ENCODE data around the gene SORL1-AS1.

SORL1-AS1 gene

DNA sequence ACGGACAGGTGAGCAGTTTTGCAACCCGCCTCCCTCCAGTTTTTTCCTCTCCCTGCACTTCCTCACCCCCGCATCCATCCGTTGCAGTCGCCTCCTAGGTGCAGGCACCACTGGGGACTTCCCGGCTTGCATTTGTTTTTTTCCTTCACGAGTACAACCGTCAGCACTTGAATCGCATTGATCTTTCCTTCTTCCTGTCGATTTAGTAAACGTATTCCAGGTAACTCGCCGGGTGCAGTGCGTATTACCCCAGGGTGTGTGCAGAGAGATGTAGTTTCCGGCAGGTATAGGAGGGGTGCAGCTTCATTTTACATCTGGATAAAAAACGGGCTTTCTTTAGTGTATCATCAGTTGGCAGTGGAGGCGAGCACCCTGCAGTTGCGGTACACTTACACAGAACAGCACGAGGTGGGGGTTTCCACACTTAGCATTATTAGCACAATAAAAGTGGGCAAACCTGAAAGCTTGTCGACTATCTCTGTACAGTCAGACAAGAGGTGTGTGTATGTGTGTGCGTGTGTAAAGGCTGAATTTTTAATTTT, at the start of gene SORL1-AS1:
TSS of gene SORL1-AS1 (minus strand) at position 359 of the 542 bp plus-strand sequence.
- H3K9ac ChIP-seq (ENCODE audit: low read length), result peak within 1 kb of the TSS; percentile 57
- peak within 1 kb of the TSS; percentile 62 to 77 for H3K4me3 ChIP-seq (ENCODE audit: insufficient read depth in 1 of 2, low read depth in 1 of 2, low read length in 2 of 2)
- H3K79me1 ChIP-seq (replicated peaks; ENCODE audit: low read length, poor library complexity, severe bottlenecking), result no peaks in the 10 kb centered on the region
- peak within 1 kb of the TSS in 1 of 2 experiments; percentile 84 for H2BK12ac ChIP-seq (ENCODE audit: low read length in 2 of 2)
- peaks cover 42 to 60% of the 10 kb centered on the region in 2 experiments for H3K27me3 ChIP-seq (ENCODE audit: control insufficient read depth in 1 of 2, insufficient read depth in 1 of 2, low read length in 2 of 2)
- peaks cover 11% of the 10 kb centered on the region for H3K4me1 ChIP-seq (ENCODE audit: control insufficient read depth, insufficient read depth, low read depth, low read length)
- H3K36me3 ChIP-seq (ENCODE audit: control insufficient read depth in 1 of 2, insufficient read depth in 2 of 2, low read depth in 1 of 2, low read length in 2 of 2), result no peaks in the 10 kb centered on the region
- peak within 1 kb of the TSS; percentile 4 for H2BK5ac ChIP-seq (ENCODE audit: low read depth, low read length, poor library complexity, severe bottlenecking)
- H2AFZ ChIP-seq (ENCODE audit: low read depth, low read length), result peak within 1 kb of the TSS; percentile 93
- WGBS, result 3% methylated on average over 19 of the region's 21 CpGs
- peak within 1 kb of the TSS; percentile 63 for H2BK15ac ChIP-seq (ENCODE audit: low read depth, poor library complexity, severe bottlenecking)
- H4K8ac ChIP-seq (ENCODE audit: low read length), result peak within 1 kb of the TSS; percentile 77
- H2BK120ac ChIP-seq (ENCODE audit: low read depth, low read length), result peak within 1 kb of the TSS; percentile 52
- no peak within 1 kb of the TSS for H3K27ac ChIP-seq (ENCODE audit: low read length, poor library complexity, severe bottlenecking)
- H3K9me3 ChIP-seq (ENCODE audit: control insufficient read depth, low read length), result no peaks in the 10 kb centered on the region
- H3K4ac ChIP-seq (ENCODE audit: low read depth in 1 of 2, low read length in 2 of 2), result peak within 1 kb of the TSS; percentile 8 to 28
- DNase-seq, result peak; percentile 26
- no peak within 1 kb of the TSS for H2AK5ac ChIP-seq (ENCODE audit: low read length, severe bottlenecking)
- H3K23ac ChIP-seq (ENCODE audit: low read length in 2 of 2), result peak within 1 kb of the TSS in 1 of 2 experiments; percentile 95
- peak within 1 kb of the TSS; percentile 87 for H4K91ac ChIP-seq (ENCODE audit: low read length)
- H3K18ac ChIP-seq (ENCODE audit: low read depth in 1 of 2, low read length in 2 of 2), result peak within 1 kb of the TSS; percentile 16 to 95
- peak within 1 kb of the TSS; percentile 87 for H3K4me2 ChIP-seq (ENCODE audit: low read length, poor library complexity, severe bottlenecking)
- peak within 1 kb of the TSS in 1 of 2 experiments; percentile 90 for H3K14ac ChIP-seq (ENCODE audit: low read length in 2 of 2)

GRCh38 chr11:121500717-121501116, 48.0 kb upstream of the SORL1-AS1 start:
- H2AFZ ChIP-seq (ENCODE audit: low read depth, low read length), result no peak overlapping the region
- no peak overlapping the region for H3K27ac ChIP-seq (ENCODE audit: low read length, poor library complexity, severe bottlenecking)
- no peak overlapping the region for H2AK5ac ChIP-seq (ENCODE audit: low read length, severe bottlenecking)
- no peaks in the 10 kb centered on the region for H3K4me1 ChIP-seq (ENCODE audit: control insufficient read depth, insufficient read depth, low read depth, low read length)
- no peak overlapping the region for H3K4me2 ChIP-seq (ENCODE audit: low read length, poor library complexity, severe bottlenecking)
- H3K79me1 ChIP-seq (replicated peaks; ENCODE audit: low read length, poor library complexity, severe bottlenecking), result no peaks in the 10 kb centered on the region
- H3K4me3 ChIP-seq (ENCODE audit: insufficient read depth in 1 of 2, low read depth in 1 of 2, low read length in 2 of 2), result no peak overlapping the region
- H3K4ac ChIP-seq (ENCODE audit: low read depth in 1 of 2, low read length in 2 of 2), result no peak overlapping the region
- H3K18ac ChIP-seq (ENCODE audit: low read depth in 1 of 2, low read length in 2 of 2), result no peak overlapping the region
- H2BK15ac ChIP-seq (ENCODE audit: low read depth, poor library complexity, severe bottlenecking), result no peak overlapping the region
- H2BK12ac ChIP-seq (ENCODE audit: low read length in 2 of 2), result no peak overlapping the region
- no peak for DNase-seq
- no peak overlapping the region for H4K91ac ChIP-seq (ENCODE audit: low read length)
- no peak overlapping the region for H3K23ac ChIP-seq (ENCODE audit: low read length in 2 of 2)
- H3K27me3 ChIP-seq (ENCODE audit: control insufficient read depth in 1 of 2, insufficient read depth in 1 of 2, low read length in 2 of 2), result peaks cover 4 to 8% of the 10 kb centered on the region in 2 experiments
- H4K8ac ChIP-seq (ENCODE audit: low read length), result no peak overlapping the region
- H3K9ac ChIP-seq (ENCODE audit: low read length), result no peak overlapping the region
- H2BK120ac ChIP-seq (ENCODE audit: low read depth, low read length), result no peak overlapping the region
- H3K14ac ChIP-seq (ENCODE audit: low read length in 2 of 2), result no peak overlapping the region
- H3K36me3 ChIP-seq (ENCODE audit: control insufficient read depth in 1 of 2, insufficient read depth in 2 of 2, low read depth in 1 of 2, low read length in 2 of 2), result no peaks in the 10 kb centered on the region
- no CpG with 5 or more reads among the region's 1 CpG for WGBS
- peaks cover 12% of the 10 kb centered on the region for H3K9me3 ChIP-seq (ENCODE audit: control insufficient read depth, low read length)
- no peak overlapping the region for H2BK5ac ChIP-seq (ENCODE audit: low read depth, low read length, poor library complexity, severe bottlenecking)

- H2BK120ac ChIP-seq (ENCODE audit: low read depth, low read length), result no peak overlapping the region
Measured at GRCh38 chr11:121500275-121500674, 47.5 kb upstream of the SORL1-AS1 start.

GRCh38 chr11:121499405-121499804, 46.6 kb upstream of the SORL1-AS1 start:
- H3K9ac ChIP-seq (ENCODE audit: low read length), result no peak overlapping the region
- no peaks in the 10 kb centered on the region for H3K79me1 ChIP-seq (replicated peaks; ENCODE audit: low read length, poor library complexity, severe bottlenecking)
- H2BK15ac ChIP-seq (ENCODE audit: low read depth, poor library complexity, severe bottlenecking), result no peak overlapping the region
- DNase-seq, result peak; percentile 58
- no peaks in the 10 kb centered on the region for H3K4me1 ChIP-seq (ENCODE audit: control insufficient read depth, insufficient read depth, low read depth, low read length)
- H3K14ac ChIP-seq (ENCODE audit: low read length in 2 of 2), result no peak overlapping the region
- H3K9me3 ChIP-seq (ENCODE audit: control insufficient read depth, low read length), result peaks cover under 1% of the 10 kb centered on the region
- H2BK12ac ChIP-seq (ENCODE audit: low read length in 2 of 2), result no peak overlapping the region
- H3K4me3 ChIP-seq (ENCODE audit: insufficient read depth in 1 of 2, low read depth in 1 of 2, low read length in 2 of 2), result no peak overlapping the region
- no peak overlapping the region for H3K18ac ChIP-seq (ENCODE audit: low read depth in 1 of 2, low read length in 2 of 2)
- no peak overlapping the region for H2AFZ ChIP-seq (ENCODE audit: low read depth, low read length)
- no peak overlapping the region for H3K4me2 ChIP-seq (ENCODE audit: low read length, poor library complexity, severe bottlenecking)
- H2BK5ac ChIP-seq (ENCODE audit: low read depth, low read length, poor library complexity, severe bottlenecking), result no peak overlapping the region
- H3K23ac ChIP-seq (ENCODE audit: low read length in 2 of 2), result no peak overlapping the region
- H3K36me3 ChIP-seq (ENCODE audit: control insufficient read depth in 1 of 2, insufficient read depth in 2 of 2, low read depth in 1 of 2, low read length in 2 of 2), result no peaks in the 10 kb centered on the region
- peaks cover 4 to 8% of the 10 kb centered on the region in 2 experiments for H3K27me3 ChIP-seq (ENCODE audit: control insufficient read depth in 1 of 2, insufficient read depth in 1 of 2, low read length in 2 of 2)
- no peak overlapping the region for H3K27ac ChIP-seq (ENCODE audit: low read length, poor library complexity, severe bottlenecking)
- no peak overlapping the region for H2BK120ac ChIP-seq (ENCODE audit: low read depth, low read length)
- H2AK5ac ChIP-seq (ENCODE audit: low read length, severe bottlenecking), result no peak overlapping the region
- 0% methylated on average over 2 of the region's 2 CpGs for WGBS
- no peak overlapping the region for H4K91ac ChIP-seq (ENCODE audit: low read length)
- H3K4ac ChIP-seq (ENCODE audit: low read depth in 1 of 2, low read length in 2 of 2), result no peak overlapping the region
- H4K8ac ChIP-seq (ENCODE audit: low read length), result no peak overlapping the region

More at GRCh38 chr11:121500275-121500674, 47.5 kb upstream of the SORL1-AS1 start:
- no peak overlapping the region for H2AFZ ChIP-seq (ENCODE audit: low read depth, low read length)
- no peak overlapping the region for H2BK15ac ChIP-seq (ENCODE audit: low read depth, poor library complexity, severe bottlenecking)
- WGBS, result 72% methylated on average over 2 of the region's 2 CpGs
- no peak overlapping the region for H4K8ac ChIP-seq (ENCODE audit: low read length)
- H3K27me3 ChIP-seq (ENCODE audit: control insufficient read depth in 1 of 2, insufficient read depth in 1 of 2, low read length in 2 of 2), result peaks cover 4 to 8% of the 10 kb centered on the region in 2 experiments
- H3K14ac ChIP-seq (ENCODE audit: low read length in 2 of 2), result no peak overlapping the region
- no peak overlapping the region for H2BK5ac ChIP-seq (ENCODE audit: low read depth, low read length, poor library complexity, severe bottlenecking)
- no peak overlapping the region for H3K4me3 ChIP-seq (ENCODE audit: insufficient read depth in 1 of 2, low read depth in 1 of 2, low read length in 2 of 2)
- H3K36me3 ChIP-seq (ENCODE audit: control insufficient read depth in 1 of 2, insufficient read depth in 2 of 2, low read depth in 1 of 2, low read length in 2 of 2), result no peaks in the 10 kb centered on the region
- no peaks in the 10 kb centered on the region for H3K79me1 ChIP-seq (replicated peaks; ENCODE audit: low read length, poor library complexity, severe bottlenecking)
- H3K9me3 ChIP-seq (ENCODE audit: control insufficient read depth, low read length), result peaks cover 8% of the 10 kb centered on the region
- no peak overlapping the region for H3K9ac ChIP-seq (ENCODE audit: low read length)
- no peak for DNase-seq
- H3K4me1 ChIP-seq (ENCODE audit: control insufficient read depth, insufficient read depth, low read depth, low read length), result no peaks in the 10 kb centered on the region
- no peak overlapping the region for H3K23ac ChIP-seq (ENCODE audit: low read length in 2 of 2)
- no peak overlapping the region for H3K27ac ChIP-seq (ENCODE audit: low read length, poor library complexity, severe bottlenecking)
- H3K18ac ChIP-seq (ENCODE audit: low read depth in 1 of 2, low read length in 2 of 2), result no peak overlapping the region
- H2BK12ac ChIP-seq (ENCODE audit: low read length in 2 of 2), result no peak overlapping the region
- H4K91ac ChIP-seq (ENCODE audit: low read length), result no peak overlapping the region
- no peak overlapping the region for H2AK5ac ChIP-seq (ENCODE audit: low read length, severe bottlenecking)
- H3K4ac ChIP-seq (ENCODE audit: low read depth in 1 of 2, low read length in 2 of 2), result no peak overlapping the region
- H3K4me2 ChIP-seq (ENCODE audit: low read length, poor library complexity, severe bottlenecking), result no peak overlapping the region
